Spinal cord (tissue), 10 donors: Measurements from ENCODE around the gene CASZ1. TPM values are rescaled to one million over a fixed set of nuclear protein-coding genes. Genes with fewer than 3 reads are reported as not detected.

Experiments used
- DNase-seq, 6 donors: peaks; one replicate each; pipeline versions ENCODE4 v3.0.0 to v3.0.0-alpha.2; 2013 to 2015; ENCODE audit warnings: low spot score in 6 of 6, low read depth in 4 of 6
- H3K27ac ChIP-seq: one replicate; pipeline ENCODE4 v1.5.1; 2013; ENCODE audit warnings: low read depth, low read length, control low read depth
- H3K27me3 ChIP-seq: one replicate; pipeline ENCODE4 v1.6.1; 2013; ENCODE audit warnings: low read length; ENCODE audit not compliant: control insufficient read depth, insufficient read depth
- H3K36me3 ChIP-seq: one replicate; pipeline ENCODE4 v1.6.1; 2013; ENCODE audit warnings: low read length; ENCODE audit not compliant: control insufficient read depth, insufficient read depth
- H3K4me1 ChIP-seq: one replicate; pipeline ENCODE4 v1.6.1; 2013; ENCODE audit warnings: low read length; ENCODE audit not compliant: control insufficient read depth, insufficient read depth
- H3K4me3 ChIP-seq: one replicate; pipeline ENCODE4 v1.5.1; 2013; ENCODE audit warnings: low read depth, low read length, control low read depth
- H3K9me3 ChIP-seq: one replicate; pipeline ENCODE4 v1.6.1; 2013; ENCODE audit warnings: low read length; ENCODE audit not compliant: control insufficient read depth, insufficient read depth
- WGBS: methylation state at CpG from one replicate; pipeline ENCODE4 v1.1.5; 2013; ENCODE audit warnings: missing lambda C conversion rate; ENCODE audit not compliant: insufficient coverage; 5-methylcytosine and 5-hydroxymethylcytosine counted together
- polyA plus RNA-seq, 2 donors: library from polyadenylated mRNA; unstranded; fragments of 120-200 nt; gene quantifications; one replicate each; pipeline ENCODE4 v1.2.1, GENCODE V29; 2013; ENCODE audit not compliant: insufficient read length in 2 of 2
- total RNA-seq, 2 donors: library from RNA; depleted of rRNA in 1 of 2; stranded (reverse); fragments of 120-200 nt in 1 of 2; fragments of >200 nt in 1 of 2; gene quantifications; one replicate each; pipeline versions ENCODE4 v1.2.3 to v1.2.4, GENCODE V29; 2013 to 2014
- donor health status: healthy.

CASZ1 gene
- total and polyA plus RNA-seq, 4 donors: 6.0 to 18.7 (median 11.3) TPM

GRCh38 chr1:10671622-10672342 lies 124.7 kb downstream of the CASZ1 start:
- 41% methylated on average over 25 of the region's 27 CpGs for WGBS
- peak in 1 of 6 donors; percentile 56 for DNase-seq
- H3K4me3 ChIP-seq: no peak overlapping the region

GRCh38 chr1:10671090-10671489 lies 125.4 kb downstream of the CASZ1 start:
- peak in 1 of 6 donors; percentile 80 for DNase-seq
- Histone ChIP-seq H3K4me1 (peaks cover 93% of the 10 kb centered on the region), H3K36me3 (peaks cover 10% of the 10 kb centered on the region), H3K9me3 (no peaks in the 10 kb centered on the region), H3K27ac (no peak overlapping the region), H3K27me3 (peaks cover 40% of the 10 kb centered on the region), H3K4me3 (no peak overlapping the region)
- 23% methylated on average over 14 of the region's 18 CpGs for WGBS

More at GRCh38 chr1:10671622-10672342, 124.7 kb downstream of the CASZ1 start:
- Histone ChIP-seq H3K27me3 (peaks cover 34% of the 10 kb centered on the region), H3K4me1 (peaks cover 92% of the 10 kb centered on the region), H3K9me3 (no peaks in the 10 kb centered on the region), H3K27ac (no peak overlapping the region), H3K36me3 (peaks cover 7% of the 10 kb centered on the region)

GRCh38 chr1:10670190-10670589 lies 126.3 kb downstream of the CASZ1 start:
- WGBS: 87% methylated on average over 10 of the region's 10 CpGs
- H3K36me3 ChIP-seq: peaks cover 9% of the 10 kb centered on the region
- no peak overlapping the region for H3K4me3 ChIP-seq
- no peaks in the 10 kb centered on the region for H3K9me3 ChIP-seq
- H3K4me1 ChIP-seq: peaks cover 88% of the 10 kb centered on the region
- H3K27me3 ChIP-seq: peaks cover 42% of the 10 kb centered on the region
- H3K27ac ChIP-seq: no peak overlapping the region
- DNase-seq: no peak

DNA sequence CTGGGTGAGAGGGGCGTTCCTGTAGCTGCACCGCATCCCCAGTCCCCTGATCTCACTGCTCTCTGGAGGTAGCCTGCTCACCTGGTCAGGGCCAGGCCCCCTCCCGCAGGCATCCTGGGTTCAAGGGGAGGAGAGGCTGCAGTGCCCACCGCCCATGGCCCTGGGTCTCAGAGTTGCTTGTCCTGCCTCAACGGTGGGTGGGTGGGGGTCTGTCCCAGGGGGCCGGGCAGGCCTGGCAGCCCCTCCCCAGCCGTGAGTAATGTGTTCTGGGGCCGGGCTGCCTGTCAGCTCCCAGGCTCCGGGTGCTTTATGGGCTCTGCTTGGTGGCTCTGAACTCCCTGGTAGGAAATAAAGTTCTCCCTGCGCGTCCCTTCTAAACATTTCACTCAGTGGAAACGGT lies 126.9 kb downstream of the CASZ1 start:
- peaks cover 85% of the 10 kb centered on the region for H3K4me1 ChIP-seq
- no peaks in the 10 kb centered on the region for H3K9me3 ChIP-seq
- H3K36me3 ChIP-seq: peaks cover 14% of the 10 kb centered on the region
- H3K27ac ChIP-seq: no peak overlapping the region
- H3K27me3 ChIP-seq: peaks cover 42% of the 10 kb centered on the region
- DNase-seq: peak in 1 of 6 donors; percentile 65
- WGBS: 37% methylated on average over 5 of the region's 12 CpGs
- no peak overlapping the region for H3K4me3 ChIP-seq

GRCh38 chr1:10667861-10668761 lies 128.3 kb downstream of the CASZ1 start:
- H3K27me3 ChIP-seq: peaks cover 41% of the 10 kb centered on the region
- H3K4me1 ChIP-seq: peaks cover 86% of the 10 kb centered on the region
- no peaks in the 10 kb centered on the region for H3K9me3 ChIP-seq
- H3K4me3 ChIP-seq: no peak overlapping the region
- peak in 1 of 6 donors; percentile 21 for DNase-seq
- H3K36me3 ChIP-seq: peaks cover 24% of the 10 kb centered on the region
- WGBS: 32% methylated on average over 35 of the region's 40 CpGs
- H3K27ac ChIP-seq: no peak overlapping the region

DNA sequence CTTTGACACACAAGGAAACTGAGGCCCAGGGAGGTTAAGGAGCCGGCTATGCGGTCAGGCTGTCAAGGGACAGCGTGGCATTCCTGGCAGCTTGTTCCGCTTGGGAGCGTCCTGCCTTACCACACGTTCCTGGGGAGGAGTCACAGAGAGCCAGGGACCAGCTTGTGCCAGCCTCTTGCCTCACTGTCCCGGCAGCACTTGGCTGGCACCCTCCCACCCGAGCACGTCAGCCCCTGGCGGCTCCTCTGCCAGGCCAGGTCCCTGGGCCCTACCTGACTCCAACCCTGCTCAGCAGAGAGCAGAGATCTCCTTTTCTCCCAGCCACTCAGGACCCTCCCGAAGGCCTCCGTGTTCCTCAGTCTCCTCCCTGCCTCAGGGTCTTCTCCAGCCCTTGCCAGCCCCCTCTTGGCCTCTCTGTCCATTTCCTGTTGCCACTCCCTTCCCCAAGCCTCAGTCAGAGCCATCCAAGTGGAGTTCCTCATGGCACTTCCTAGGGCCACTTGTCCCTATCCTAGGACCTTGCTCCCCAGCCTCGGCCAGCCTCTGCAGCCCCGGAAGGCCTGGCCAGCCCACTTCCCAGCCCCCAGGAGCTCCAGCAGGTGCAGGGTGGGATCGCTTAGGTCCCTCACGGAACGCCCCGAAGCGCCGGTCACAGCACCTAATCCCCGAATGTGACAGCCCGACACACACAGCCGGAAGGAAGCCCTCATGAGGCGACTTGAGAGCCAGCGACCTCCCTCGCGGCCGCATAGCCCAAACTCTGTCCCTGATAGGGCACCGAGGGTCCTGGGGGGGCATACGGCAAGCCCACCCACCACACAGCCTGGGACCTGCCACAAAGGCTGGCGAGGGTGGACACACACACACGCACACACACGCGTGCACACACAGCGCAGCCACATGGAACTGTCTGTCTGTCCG lies 130.3 kb downstream of the CASZ1 start:
- H3K27me3 ChIP-seq: peaks cover 22% of the 10 kb centered on the region
- H3K27ac ChIP-seq: no peak overlapping the region
- H3K36me3 ChIP-seq: peaks cover 27% of the 10 kb centered on the region
- peaks cover 77% of the 10 kb centered on the region for H3K4me1 ChIP-seq
- H3K9me3 ChIP-seq: no peaks in the 10 kb centered on the region
- no peak overlapping the region for H3K4me3 ChIP-seq
- DNase-seq: no peak
- WGBS: 90% methylated on average over 36 of the region's 36 CpGs

DNA sequence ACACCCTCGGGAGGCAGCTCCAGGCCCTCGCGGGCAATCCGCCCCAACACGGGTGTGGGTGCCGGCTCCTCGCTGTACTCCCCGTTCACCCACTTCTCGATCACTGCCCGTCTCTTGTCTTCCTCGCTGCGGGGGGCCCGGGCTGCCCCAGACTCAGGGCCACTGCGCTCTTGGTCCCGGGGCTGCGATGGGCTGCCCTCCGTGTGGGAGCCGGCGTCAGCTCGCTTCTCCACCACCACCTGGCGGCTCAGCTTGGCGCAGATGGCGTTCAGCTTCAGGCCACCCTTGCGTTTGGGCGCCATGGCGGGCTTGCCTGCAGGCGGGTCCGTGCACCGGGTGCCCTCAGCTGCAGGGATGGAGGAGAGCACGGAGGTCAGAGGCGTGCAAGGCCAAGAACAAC lies 131.2 kb downstream of the CASZ1 start:
- Histone ChIP-seq H3K4me3 (no peak overlapping the region), H3K27me3 (peaks cover 14% of the 10 kb centered on the region), H3K9me3 (no peaks in the 10 kb centered on the region), H3K36me3 (peaks cover 32% of the 10 kb centered on the region), H3K27ac (no peak overlapping the region), H3K4me1 (peaks cover 67% of the 10 kb centered on the region)
- DNase-seq: no peak
- WGBS: 95% methylated on average over 31 of the region's 31 CpGs

- Histone ChIP-seq H3K4me1 (peaks cover 59% of the 10 kb centered on the region), H3K9me3 (no peaks in the 10 kb centered on the region), H3K27ac (no peak overlapping the region), H3K36me3 (peaks cover 42% of the 10 kb centered on the region), H3K27me3 (peaks cover 12% of the 10 kb centered on the region), H3K4me3 (no peak overlapping the region)
- 45% methylated on average over 15 of the region's 15 CpGs for WGBS
- no peak for DNase-seq
These were observed 132.2 kb downstream of the CASZ1 start for GRCh38 chr1:10664251-10664650.

- WGBS: 2% methylated on average over 7 of the region's 15 CpGs
- DNase-seq: peak in 4 of 6 donors; percentile 54 to 87 (median 70)
- H3K4me1 ChIP-seq: peaks cover 53% of the 10 kb centered on the region
These were observed 132.8 kb downstream of the CASZ1 start for GRCh38 chr1:10663678-10664035.

More at GRCh38 chr1:10663678-10664035, 132.8 kb downstream of the CASZ1 start:
- Histone ChIP-seq H3K9me3 (no peaks in the 10 kb centered on the region), H3K27me3 (peaks cover 12% of the 10 kb centered on the region), H3K4me3 (no peak overlapping the region), H3K36me3 (peaks cover 48% of the 10 kb centered on the region), H3K27ac (peak overlapping the region; percentile 73)
